Fibroblast of skin of abdomen (primary cell): ENCODE measurements around the gene ZNF81.
"Not testable (repeated sequence)": the region's sequence is repeated elsewhere in the genome, so short reads cannot be mapped to it uniquely, and the experiment has no call there.

Experiments used
- DNase-seq: peaks from one replicate; pipeline ENCODE4 v3.0.0-alpha.2; 2013

Gene ZNF81

DNA sequence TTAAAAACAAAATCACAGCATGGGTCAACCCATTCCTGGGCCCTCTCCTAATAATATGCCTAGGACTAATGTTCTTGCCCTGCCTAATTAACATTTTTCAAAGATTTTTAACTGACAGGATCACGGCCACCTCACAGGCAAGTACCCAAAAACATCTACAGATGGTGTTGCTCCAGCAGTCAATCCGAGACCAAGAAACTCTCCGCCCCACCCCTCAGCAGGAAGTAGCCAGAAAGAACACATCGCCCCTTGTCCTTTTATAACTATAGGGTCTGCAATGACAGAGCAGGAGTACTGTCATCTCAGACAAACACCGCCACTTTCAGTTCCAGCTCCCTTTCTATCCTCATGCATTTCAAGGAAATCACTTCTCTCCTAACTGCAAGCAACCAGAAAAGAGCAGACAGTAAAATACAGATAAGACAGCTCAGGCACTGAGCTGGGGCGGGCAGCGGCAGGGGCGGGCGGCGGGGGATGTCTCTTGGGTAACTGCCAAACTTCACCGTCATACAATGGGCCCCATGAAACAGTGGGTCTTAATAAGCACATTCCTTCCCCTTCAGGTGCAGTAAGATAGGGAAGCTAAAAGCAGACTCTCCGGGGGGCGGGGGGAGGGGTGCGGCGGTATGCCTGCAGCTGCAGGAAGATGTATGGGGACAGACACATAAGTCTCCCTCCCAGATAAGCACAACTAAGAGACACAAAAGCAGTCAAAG is 99.7 kb downstream of the ZNF81 start:
- no peak for DNase-seq

DNA sequence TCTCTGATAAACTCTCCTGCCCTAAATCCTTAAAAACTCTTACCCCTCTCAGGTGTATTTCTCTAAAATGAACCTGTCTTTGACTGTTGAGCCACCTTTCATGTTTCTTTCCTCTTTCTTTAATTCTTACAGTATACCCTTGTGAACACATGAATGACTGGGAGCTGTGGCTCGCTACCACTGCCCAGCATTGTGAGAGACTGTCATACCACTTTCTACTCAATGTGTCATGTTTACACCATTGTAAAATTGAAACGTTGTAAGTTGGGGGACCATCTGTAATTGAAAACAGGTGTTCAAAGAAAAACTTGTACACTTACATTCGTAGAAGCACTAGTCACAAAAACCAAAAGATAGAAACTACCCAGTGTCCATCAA is 100.2 kb downstream of the ZNF81 start:
- DNase-seq, result no peak

DNA sequence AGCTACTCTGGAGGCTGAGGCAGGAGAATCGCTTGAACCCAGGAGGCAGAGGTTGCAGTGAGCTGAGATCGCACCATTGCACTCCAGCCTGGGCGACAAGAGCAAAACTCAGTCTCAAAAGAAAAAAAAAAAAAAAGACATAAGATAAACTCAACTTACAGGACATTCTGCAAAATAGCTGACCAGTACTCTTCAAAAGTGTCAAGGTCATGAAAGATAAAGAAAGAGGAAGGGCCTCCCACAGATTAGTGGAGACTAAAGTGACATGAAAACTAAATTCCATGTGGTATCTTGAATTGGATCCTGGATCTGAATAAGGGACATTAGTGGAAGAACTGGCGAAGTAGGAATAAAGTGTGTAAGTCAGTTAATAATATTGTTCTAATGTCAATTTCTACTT is 103.7 kb downstream of the ZNF81 start:
- DNase-seq, result no peak

DNA sequence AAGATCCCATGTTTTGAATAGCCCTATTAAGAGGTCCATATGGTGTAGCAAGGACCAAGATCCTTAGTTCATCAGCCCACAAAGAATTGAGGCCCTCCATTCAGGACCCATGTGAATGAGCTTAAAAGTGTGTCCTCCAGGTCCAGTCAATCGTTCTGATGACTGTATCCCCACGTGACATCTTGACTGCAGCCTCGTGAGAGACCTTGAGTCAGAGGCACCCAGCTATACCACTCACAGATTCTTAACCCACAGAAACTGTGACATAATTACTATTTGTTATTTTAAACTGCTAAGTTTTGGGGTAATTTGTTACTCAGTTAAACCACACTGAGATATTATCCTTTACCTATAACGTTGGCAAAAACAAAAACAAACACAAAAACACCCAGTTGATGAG is 104.7 kb downstream of the ZNF81 start:
- no peak for DNase-seq

DNA sequence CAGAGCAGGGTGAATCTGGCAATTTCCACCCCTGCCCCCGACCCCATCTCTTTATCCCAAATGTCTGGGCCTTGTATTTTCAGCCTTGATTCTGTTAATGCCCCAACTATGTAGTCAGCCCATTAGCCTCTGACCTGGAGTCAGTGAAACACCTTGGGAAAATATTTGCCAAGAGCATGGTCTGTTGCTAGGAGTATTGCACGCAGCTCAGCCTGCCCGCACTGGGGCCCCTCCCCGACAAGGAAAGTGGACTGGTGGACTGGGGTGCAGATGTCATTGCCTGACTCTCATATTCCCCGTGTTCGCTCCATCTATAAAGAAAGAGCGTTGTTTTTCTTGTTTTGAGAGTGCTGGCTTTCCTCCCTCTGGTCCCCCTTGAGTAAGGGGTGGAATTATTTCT is 118.6 kb downstream of the ZNF81 start:
- not testable (repeated sequence) for DNase-seq

DNA sequence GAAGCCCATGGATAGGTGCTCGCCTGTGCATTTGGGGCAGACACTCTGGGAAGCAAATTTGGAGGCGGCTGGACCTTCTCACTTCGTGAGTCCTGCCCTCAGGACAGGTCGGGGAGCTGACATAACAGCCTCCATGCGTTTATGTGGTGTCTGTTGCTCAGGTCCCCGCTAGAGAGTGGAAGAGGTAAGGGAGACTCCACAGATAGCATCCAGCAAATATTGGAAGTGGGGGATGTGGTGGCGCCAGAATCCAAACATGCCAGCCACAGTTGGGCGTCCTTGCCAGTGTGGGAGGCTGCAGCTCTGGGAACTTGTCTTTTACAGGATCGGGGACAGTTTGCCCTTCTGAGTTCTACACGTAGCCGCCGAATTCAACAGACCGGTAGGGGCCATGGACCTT is 119.3 kb downstream of the ZNF81 start:
- DNase-seq, result no peak

DNA sequence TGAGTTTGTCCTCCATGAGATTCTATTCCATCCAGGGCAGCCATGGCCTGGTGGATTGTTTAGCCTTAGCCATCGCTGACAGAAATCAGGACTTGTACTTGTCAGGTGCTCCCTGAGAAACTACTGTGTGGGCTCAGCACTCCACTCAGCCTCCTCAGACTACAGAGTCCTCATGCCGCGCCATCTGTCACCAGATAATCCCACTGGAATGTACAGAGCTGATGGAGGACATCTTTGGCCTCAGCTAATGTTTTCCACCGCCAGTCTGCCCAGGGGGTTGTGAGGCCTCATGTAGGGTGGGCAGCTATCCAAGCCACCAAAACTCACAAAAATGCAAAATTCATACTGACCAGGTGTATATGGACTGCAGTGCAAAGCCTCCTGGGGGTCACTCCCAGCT is 121.5 kb downstream of the ZNF81 start:
- DNase-seq, result not testable (repeated sequence)

DNA sequence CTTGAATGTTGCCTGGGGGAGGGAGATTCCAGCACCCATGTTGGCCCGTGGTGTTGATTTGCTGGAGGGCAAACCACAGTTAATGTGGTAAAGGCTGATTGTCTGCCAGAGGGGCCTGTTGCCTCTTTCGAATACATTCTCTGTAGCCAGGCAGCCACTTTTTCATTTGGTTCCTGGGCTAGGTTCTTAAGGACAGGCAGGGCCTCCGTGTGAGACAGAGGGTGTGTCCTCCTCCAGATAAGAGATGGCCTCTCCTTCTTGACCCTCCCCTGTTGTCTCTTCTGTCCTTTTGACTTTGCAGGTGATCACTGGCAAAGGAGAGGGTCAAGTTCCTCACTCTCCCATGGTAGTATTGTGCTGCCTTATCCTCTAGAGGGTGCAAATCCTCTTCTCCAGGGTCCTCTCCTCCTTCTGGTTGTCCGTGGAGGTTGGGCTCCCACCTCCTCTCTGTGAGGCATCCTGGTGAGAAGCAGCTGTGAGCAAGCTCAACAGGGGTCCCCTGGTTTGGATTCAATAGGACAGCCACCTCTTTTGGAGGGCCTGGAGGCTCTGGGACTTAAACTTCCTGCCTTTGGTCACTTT is 122.2 kb downstream of the ZNF81 start:
- no peak for DNase-seq

DNA sequence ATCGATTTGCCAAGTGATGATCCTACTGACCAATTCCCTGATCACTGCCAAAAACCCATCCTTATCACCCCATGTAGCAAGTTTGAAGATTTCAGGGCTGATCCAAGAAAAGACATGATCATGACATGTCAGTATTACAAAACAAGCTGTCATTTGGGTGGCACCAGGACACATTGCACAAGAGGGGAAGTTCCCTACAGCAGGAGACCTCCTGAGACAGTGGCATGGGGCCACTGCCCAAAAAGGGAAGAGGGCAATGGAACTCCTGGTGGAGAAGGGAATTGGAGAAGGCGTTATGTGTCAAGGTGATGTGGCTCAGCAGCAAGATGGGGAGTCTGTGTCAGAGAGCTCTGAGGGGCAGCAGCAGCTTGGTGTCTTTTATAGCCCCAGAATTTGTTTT is 123.7 kb downstream of the ZNF81 start:
- no peak for DNase-seq

DNA sequence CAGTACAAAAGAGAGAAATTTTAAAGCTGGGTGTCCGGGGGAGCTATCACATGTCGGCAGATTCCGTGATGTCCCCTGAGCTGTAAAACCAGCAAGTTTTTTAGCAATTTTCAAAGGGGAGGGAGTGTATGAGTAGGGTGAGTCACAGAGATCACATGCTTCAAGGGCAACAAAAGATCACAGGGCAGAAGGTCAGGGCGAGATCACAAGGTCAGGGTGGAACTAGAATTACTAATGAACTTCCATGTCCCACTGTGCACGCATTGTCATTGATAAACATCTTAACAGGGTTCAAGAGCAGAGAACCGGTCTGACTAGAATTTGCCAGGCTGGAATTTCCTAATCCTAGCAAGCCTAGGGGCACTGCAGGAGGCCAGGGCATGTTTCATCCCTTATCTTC is 125.1 kb downstream of the ZNF81 start:
- DNase-seq, result not testable (repeated sequence)

DNA sequence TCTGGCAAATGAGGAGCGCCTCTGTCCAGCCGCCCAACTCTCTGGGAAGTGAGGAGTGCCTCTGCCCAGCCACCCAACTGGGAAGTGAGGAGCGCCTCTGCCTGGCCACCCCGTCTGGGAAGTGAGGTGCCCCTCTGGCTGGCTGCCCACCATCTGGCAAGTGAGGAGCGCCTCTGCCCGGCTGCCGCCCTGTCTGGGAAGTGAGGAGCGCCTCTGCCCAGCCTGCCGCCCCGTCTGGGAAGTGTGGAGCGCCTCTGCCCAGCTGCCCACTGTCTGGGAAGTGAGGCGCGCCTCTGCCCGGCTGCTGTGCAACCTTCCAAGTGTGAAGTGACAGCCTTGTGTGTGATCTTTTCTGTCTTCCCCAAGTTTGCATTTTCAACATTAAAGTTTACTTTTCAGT is 128.8 kb downstream of the ZNF81 start:
- not testable (repeated sequence) for DNase-seq
